Renal pelvis (tissue), 4 donors: Measurements from ENCODE around the gene KCNJ9. TPM values are rescaled to one million over a fixed set of nuclear protein-coding genes. Genes with fewer than 3 reads are reported as not detected.
A peak's percentile ranks its signal among the peaks of the same experiment; 100 is the strongest.
"Not testable (repeated sequence)": the region's sequence is repeated elsewhere in the genome, so short reads cannot be mapped to it uniquely, and the experiment has no call there.

Source experiments
- DNase-seq: peaks from one replicate; pipeline ENCODE4 v3.0.0-alpha.2; 2013
- polyA plus RNA-seq, 3 donors: library from polyadenylated mRNA; unstranded; fragments of 120-200 nt; gene quantifications; one replicate each; pipeline ENCODE4 v1.2.1, GENCODE V29; 2013; ENCODE audit not compliant: insufficient read length in 3 of 3

Gene KCNJ9
- polyA plus RNA-seq, 3 donors = 0.09 to 0.15 (median 0.11) TPM

- no peak for DNase-seq
These were observed 22.5 kb downstream of the KCNJ9 start for GRCh38 chr1:160103658-160104408.

- no peak for DNase-seq
These were observed 23.1 kb downstream of the KCNJ9 start for GRCh38 chr1:160104486-160104885.

GRCh38 chr1:160105155-160105554 lies 23.8 kb downstream of the KCNJ9 start:
- no peak for DNase-seq

- no peak for DNase-seq
These were observed 26.2 kb downstream of the KCNJ9 start for GRCh38 chr1:160107512-160107911.

- DNase-seq = peak; percentile 23
These were observed 27.7 kb downstream of the KCNJ9 start for GRCh38 chr1:160108888-160109662.

- DNase-seq = no peak
These were observed 28.3 kb downstream of the KCNJ9 start for GRCh38 chr1:160109686-160110085.

GRCh38 chr1:160111462-160111861 lies 30.1 kb downstream of the KCNJ9 start:
- DNase-seq = not testable (repeated sequence)

GRCh38 chr1:160112357-160112756 lies 31.0 kb downstream of the KCNJ9 start:
- no peak for DNase-seq

- no peak for DNase-seq
These were observed 32.1 kb downstream of the KCNJ9 start for GRCh38 chr1:160113407-160113806.

- DNase-seq = no peak
These were observed 32.7 kb downstream of the KCNJ9 start for GRCh38 chr1:160114085-160114484.

GRCh38 chr1:160115545-160116282 lies 34.4 kb downstream of the KCNJ9 start, which contains the start of gene ATP1A2:
Gene ATP1A2, plus strand, starts transcription at chr1:160115759. Its CDS starts 103 bp downstream, at chr1:160115862.
- peak; percentile 35 for DNase-seq

GRCh38 chr1:160116283-160117147 lies 35.2 kb downstream of the KCNJ9 start:
- DNase-seq = peak; percentile 35

- DNase-seq = no peak
These were observed 36.0 kb downstream of the KCNJ9 start for GRCh38 chr1:160117300-160117699.

GRCh38 chr1:160117709-160118183 lies 36.4 kb downstream of the KCNJ9 start:
- DNase-seq = peak; percentile 28

GRCh38 chr1:160118928-160119327 lies 37.6 kb downstream of the KCNJ9 start:
- no peak for DNase-seq

GRCh38 chr1:160120797-160121196 lies 39.5 kb downstream of the KCNJ9 start:
- DNase-seq = no peak

GRCh38 chr1:160121388-160121787 lies 40.0 kb downstream of the KCNJ9 start:
- no peak for DNase-seq

- no peak for DNase-seq
These were observed 41.7 kb downstream of the KCNJ9 start for GRCh38 chr1:160122978-160123495.

GRCh38 chr1:160123726-160124125 lies 42.4 kb downstream of the KCNJ9 start:
- no peak for DNase-seq

GRCh38 chr1:160124705-160125478 lies 43.6 kb downstream of the KCNJ9 start:
- no peak for DNase-seq
